Activated effector memory CD4-positive, alpha-beta T cell treated with Interleukin-2 at 50 U/mL for 16 hours (primary cell): ENCODE results near the gene CYP4F12.
"Not testable (repeated sequence)": the region's sequence is repeated elsewhere in the genome, so short reads cannot be mapped to it uniquely, and the experiment has no call there.

Experiments used
- DNase-seq: peaks from one replicate; pipeline ENCODE4 v3.0.0-alpha.2; 2020

The CYP4F12 gene

GRCh38 chr19:15650123-15650522 is 22.8 kb upstream of the CYP4F12 start:
- DNase-seq: not testable (repeated sequence)

GRCh38 chr19:15651791-15652190 is 21.1 kb upstream of the CYP4F12 start:
- DNase-seq: no peak

GRCh38 chr19:15652559-15653278 is 20.2 kb upstream of the CYP4F12 start:
- DNase-seq: no peak

- DNase-seq: no peak
Observed at GRCh38 chr19:15656467-15656866, 16.4 kb upstream of the CYP4F12 start.

DNA sequence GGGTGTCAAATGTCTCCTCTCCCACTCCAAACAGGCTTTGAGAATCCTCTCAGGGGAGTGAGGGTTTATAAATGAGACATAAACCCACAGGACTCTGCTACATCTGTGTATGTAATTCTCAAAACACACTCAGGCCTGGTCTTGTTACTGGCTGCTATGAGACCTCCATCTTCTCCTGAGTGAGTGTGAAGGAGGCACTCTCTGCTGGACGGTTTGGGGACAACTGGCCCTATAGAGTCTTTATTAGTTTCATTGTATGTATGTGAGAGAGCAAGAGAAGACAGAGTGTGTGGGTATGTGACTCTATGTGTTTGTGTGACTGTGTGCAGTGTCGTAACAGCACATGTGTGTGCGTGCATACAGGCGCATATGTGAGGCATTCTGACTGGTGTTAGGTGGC is 9.6 kb upstream of the CYP4F12 start:
- no peak for DNase-seq

DNA sequence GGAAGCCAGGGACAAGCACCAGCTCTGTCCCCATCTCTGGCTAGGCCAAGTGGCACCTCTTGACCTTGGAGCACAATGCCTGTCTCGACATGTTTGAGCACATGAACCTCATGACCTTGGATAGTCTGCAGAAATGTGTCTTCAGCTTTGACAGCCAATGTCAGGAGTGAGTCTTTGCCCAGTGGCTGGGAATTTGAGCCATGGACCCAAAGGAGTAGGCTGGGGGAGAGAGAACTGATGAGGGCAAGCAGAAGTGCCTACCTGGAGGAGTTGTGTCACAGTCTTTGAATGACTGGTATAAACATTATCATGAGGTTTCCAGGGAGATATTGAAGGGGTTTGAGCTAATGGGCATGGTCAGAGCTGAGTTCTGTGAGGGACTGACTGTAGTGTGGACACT is 6.7 kb upstream of the CYP4F12 start:
- no peak for DNase-seq

DNA sequence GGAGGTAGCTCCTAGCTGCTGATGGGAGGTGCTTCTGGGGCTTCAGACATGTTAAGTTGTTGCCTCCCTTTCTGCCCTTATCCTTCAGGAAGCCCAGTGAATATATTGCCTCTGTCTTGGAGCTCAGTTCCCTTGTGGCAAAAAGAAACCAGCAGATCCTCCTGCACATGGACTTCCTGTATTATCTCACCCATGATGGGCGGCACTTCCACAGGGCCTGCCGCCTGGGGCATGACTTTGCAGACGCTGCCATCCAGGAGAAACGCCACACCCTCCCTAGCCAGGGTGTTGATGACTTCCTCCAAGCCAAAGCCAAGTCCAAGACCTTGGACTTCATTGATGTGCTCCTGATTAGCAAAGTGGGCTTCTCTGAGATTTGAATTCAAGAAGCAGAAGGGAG is 6.0 kb upstream of the CYP4F12 start:
- DNase-seq: no peak

- DNase-seq: no peak
Observed at GRCh38 chr19:15669440-15669839, 3.4 kb upstream of the CYP4F12 start.

DNA sequence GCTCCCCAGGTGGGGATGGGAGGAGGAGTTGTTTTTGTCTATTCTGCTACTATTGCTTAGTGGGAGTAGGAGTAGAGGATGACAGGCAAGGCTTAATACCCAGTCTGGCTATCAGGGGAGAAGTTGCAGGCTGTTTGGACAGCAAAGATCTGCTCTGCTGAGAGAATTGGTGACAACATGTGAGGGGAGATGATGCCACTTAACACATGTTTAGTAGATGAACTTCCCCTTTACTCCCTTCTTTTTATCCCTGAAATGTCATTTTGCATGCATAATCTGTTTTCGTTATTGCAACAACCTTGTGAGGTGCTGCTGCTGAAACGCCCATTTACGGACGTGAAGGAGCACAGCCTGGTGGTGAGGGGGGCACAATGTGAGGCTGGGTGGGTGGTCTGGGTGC is 3.0 kb upstream of the CYP4F12 start:
- no peak for DNase-seq

GRCh38 chr19:15671237-15671821 is 1.6 kb upstream of the CYP4F12 start:
- DNase-seq: no peak

DNA sequence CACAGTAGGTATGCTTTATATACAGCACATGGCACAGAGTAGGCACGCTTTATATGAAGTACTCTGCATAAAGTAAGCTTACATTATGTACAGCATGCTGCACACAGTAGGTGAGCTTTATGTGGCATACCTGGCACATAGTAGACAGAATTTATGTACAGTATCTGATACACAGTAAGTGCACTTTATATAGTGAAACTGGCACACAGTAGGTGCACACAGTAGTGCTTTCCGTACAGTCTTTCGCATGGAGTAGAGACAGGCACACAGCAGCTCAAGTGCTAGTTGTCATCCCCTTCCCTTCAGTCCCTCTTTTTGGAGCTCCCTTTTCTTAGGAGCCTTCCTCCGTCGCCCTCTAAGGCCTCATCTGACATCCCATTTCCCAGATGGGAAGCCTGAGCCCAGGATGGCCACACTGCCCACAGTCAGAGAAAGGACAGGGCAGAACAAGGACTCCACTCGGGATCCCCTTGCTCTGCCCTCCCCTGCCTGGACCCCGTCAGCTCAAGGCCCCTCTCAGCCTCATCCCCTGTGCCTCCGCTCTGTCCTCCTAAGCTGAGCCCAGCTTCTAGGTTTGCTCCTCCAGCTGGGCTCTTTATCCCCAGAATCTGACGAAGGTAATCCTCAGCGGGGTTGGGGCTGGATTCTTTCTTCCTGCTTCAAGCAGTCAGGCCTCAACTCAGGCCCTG is 852 bp upstream of the CYP4F12 start:
- no peak for DNase-seq

- DNase-seq: no peak
Observed at GRCh38 chr19:15673176-15673654, 328 bp downstream of the CYP4F12 start.

- DNase-seq: no peak
Observed at GRCh38 chr19:15675560-15675959, 2.7 kb downstream of the CYP4F12 start.

GRCh38 chr19:15679089-15679488 is 6.2 kb downstream of the CYP4F12 start:
- DNase-seq: no peak

GRCh38 chr19:15679865-15680264 is 7.0 kb downstream of the CYP4F12 start:
- DNase-seq: not testable (repeated sequence)

DNA sequence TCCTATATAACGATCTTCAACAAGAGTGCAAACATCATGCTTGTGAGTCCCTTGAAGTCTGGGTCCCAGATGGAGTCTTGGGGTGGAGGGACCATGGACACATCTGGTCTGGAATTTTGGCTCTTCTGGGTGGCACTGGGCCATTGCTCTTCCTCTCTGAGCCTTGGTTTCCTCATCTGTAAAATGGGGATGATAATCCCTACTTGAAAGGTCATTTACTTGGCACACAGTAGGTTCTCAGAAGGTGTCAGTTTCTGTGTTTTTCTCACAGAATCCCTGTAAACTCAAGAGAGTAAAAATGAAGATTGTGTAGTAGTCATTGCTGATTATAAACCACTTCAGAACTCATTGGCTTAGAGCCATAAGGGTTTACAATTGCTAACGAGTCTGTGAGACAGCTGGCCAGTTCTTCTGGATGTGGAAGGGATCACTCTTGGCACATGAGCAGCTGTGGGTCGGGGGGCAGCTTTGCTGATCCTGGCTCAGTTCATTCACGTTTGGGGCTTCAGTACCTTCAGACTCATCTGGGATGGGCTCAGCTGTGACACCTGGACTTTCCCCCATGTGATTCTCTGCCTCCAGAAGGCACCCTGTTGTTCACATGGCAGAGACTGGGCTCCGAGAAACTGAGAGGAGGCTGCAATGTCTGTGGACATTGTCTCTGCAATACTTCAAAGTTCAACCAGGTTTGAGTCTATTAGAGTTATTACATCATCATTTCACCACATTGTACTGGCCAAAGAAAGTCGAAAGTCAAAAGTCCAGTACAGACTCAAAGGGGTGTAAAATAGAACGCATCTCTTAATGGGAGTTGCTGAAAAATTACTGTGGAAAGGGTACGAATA is 7.8 kb downstream of the CYP4F12 start:
- no peak for DNase-seq

- no peak for DNase-seq
Observed at GRCh38 chr19:15683411-15683810, 10.5 kb downstream of the CYP4F12 start.

DNA sequence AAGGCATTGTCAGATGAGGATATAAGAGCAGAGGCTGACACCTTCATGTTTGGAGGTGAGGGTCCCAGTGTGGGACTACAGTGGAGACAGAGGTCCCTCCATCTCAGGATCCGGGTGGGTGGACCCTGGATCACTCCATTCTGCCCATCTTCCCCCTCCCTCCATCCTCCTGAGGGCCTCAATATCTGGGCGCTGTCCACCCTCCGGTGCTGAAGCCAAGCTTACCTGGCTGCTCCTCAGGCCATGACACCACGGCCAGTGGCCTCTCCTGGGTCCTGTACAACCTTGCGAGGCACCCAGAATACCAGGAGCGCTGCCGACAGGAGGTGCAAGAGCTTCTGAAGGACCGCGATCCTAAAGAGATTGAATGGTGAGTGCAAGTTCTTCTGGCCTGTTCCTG is 11.9 kb downstream of the CYP4F12 start:
- no peak for DNase-seq

- DNase-seq: no peak
Observed at GRCh38 chr19:15696654-15697194, 23.8 kb downstream of the CYP4F12 start.

- no peak for DNase-seq
Observed at GRCh38 chr19:15701757-15702533, 29.1 kb downstream of the CYP4F12 start.

DNA sequence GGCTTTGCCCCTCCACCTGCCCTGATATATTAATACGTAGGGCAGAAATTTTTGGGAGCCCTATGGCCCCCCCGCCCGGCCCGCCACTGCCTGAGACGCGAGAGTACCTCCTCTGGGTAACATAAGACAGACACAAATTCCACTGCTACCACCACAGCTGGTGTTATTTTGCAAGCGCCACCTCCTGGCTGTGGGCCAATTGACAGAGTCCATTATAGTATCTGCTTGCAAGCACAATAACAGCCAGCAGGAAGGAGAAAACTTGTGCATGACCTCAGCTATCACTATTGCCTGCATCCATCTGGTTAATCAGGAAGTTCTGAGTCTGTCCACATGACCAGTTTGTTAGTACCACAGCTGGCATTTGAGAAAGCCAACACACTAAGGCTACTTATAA is 29.6 kb downstream of the CYP4F12 start:
- no peak for DNase-seq

GRCh38 chr19:15714638-15715037 is 41.8 kb downstream of the CYP4F12 start:
- DNase-seq: no peak
